HG02759 (cell line): Measurements from ENCODE around the gene MUC3A.

Experiments used
- ATAC-seq: cut with Tn5 transposase; IDR thresholded peaks from one replicate; pipeline ENCODE4 v1.9.1; 2021; ENCODE audit warnings: mild to moderate bottlenecking, moderate library complexity; ENCODE audit not compliant: unreplicated experiment

The MUC3A gene

GRCh38 chr7:100943693-100944092, 5.6 kb upstream of the MUC3A start:
- ATAC-seq: no peak

- no peak for ATAC-seq
Observed at GRCh38 chr7:100944138-100944537, 5.2 kb upstream of the MUC3A start.

- no peak for ATAC-seq
Observed at GRCh38 chr7:100946111-100946510, 3.2 kb upstream of the MUC3A start.

GRCh38 chr7:100946766-100947365, 2.5 kb upstream of the MUC3A start:
- no peak for ATAC-seq

GRCh38 chr7:100947792-100948191, 1.5 kb upstream of the MUC3A start:
- no peak for ATAC-seq

- ATAC-seq: no peak
Observed at GRCh38 chr7:100949933-100950443, 654 bp downstream of the MUC3A start.

GRCh38 chr7:100951172-100951571, 1.8 kb downstream of the MUC3A start:
- no peak for ATAC-seq

- ATAC-seq: no peak
Observed at GRCh38 chr7:100951888-100952560, 2.7 kb downstream of the MUC3A start.

GRCh38 chr7:100952641-100953040, 3.3 kb downstream of the MUC3A start:
- no peak for ATAC-seq

GRCh38 chr7:100957832-100958421, 8.6 kb downstream of the MUC3A start:
- no peak for ATAC-seq

GRCh38 chr7:100959894-100960293, 10.6 kb downstream of the MUC3A start:
- no peak for ATAC-seq

GRCh38 chr7:100962537-100962936, 13.2 kb downstream of the MUC3A start:
- no peak for ATAC-seq

- ATAC-seq: no peak
Observed at GRCh38 chr7:100963386-100963785, 14.1 kb downstream of the MUC3A start.

GRCh38 chr7:100963874-100964273, 14.5 kb downstream of the MUC3A start:
- no peak for ATAC-seq

- ATAC-seq: no peak
Observed at GRCh38 chr7:100964630-100965029, 15.3 kb downstream of the MUC3A start.

GRCh38 chr7:100965045-100965722, 15.8 kb downstream of the MUC3A start:
- no peak for ATAC-seq

- peak; percentile 79 for ATAC-seq
Observed at GRCh38 chr7:100965723-100966541, 16.6 kb downstream of the MUC3A start.

GRCh38 chr7:100966542-100967291, 17.4 kb downstream of the MUC3A start:
- no peak for ATAC-seq

GRCh38 chr7:100967292-100967863, 18.0 kb downstream of the MUC3A start:
- ATAC-seq: no peak

GRCh38 chr7:100968031-100968430, 18.7 kb downstream of the MUC3A start:
- no peak for ATAC-seq
